Skin of body (tissue), 2 donors: ENCODE results near the gene TSSK6. TPM values are rescaled to one million over a fixed set of nuclear protein-coding genes. Genes with fewer than 3 reads are reported as not detected.
A peak's percentile ranks its signal among the peaks of the same experiment; 100 is the strongest.

Experiments used
- DNase-seq: peaks from one replicate; lab custom pipeline; 2025; lab: John Stamatoyannopoulos, UW
- total RNA-seq: library from RNA; depleted of rRNA; stranded (reverse); fragments of >200 nt; gene quantifications from one replicate; pipeline ENCODE4 v1.2.3, GENCODE V29; 2014

Gene TSSK6
- total RNA-seq, 1 donor from 2014 or later = 0.39 TPM

DNA sequence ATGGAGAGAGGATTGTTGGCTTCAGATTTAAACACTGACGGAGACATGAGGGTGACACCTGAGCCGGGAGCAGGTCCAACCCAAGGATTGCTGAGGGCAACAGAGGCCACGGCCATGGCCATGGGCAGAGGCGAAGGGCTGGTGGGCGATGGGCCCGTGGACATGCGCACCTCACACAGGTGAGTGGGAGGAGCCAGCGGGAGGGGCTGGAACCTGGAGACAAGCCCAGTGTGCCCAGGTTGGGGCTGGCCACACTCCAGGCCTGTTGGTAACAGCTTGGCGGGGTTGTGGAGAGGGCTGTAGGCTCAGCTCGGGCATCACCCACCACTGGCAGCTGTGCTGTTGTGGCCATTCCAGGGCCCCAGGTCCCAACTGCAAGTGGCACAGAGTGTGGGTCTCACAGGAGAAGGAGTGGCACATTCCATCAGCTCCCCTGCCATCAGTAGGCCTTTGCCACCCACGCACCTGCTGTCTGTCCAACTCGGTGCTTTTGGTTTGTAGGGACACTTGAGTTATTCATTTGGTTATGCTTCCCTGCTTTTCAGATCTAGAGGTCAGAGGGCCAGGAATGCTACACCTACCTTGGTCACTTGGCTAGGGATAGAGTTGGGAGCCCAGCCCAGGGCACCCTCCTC lies 49.8 kb downstream of the TSSK6 start:
- no peak for DNase-seq

DNA sequence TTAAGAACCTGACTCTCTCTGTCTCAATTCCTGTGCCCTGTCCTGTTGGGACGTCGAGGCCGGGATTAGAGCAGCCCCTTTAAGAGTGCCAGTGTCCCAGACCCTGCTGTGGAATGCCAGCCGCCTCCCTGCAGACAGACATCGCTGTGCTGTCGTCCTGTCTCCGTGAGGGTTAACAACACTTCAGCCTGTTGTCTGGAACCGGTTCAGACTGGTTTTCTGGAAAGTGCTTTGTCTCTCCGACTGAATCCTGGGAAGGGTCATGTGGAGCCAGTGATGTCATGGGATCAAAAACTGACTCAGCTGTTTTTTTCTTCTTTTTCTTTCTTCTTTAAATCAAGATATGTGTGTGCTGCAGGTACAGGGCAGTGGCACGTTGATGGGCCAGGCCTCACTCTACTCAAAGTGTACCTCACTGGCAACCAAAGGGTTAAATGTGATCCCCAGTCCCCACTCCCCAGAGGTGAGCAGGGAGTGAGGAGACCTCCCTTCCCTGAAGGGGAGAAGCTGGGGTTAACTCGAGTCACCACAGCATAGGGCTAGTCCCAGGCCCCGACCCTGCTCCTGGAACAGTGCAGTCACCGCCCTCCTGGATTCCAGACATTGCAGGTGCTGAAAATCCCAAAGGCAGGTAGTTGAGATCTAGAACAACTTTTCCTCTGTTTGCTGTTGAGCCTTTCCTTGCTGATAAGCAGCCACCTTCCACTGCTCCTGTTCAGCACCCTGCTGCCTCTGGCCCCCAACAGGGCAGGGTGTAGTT lies 50.8 kb downstream of the TSSK6 start:
- DNase-seq = peak; percentile 65

Other genes starting within 250 kb of the TSSK6 start
- 0.39 TPM for gene TM6SF2, start 242.2 kb downstream of the TSSK6 start, total RNA-seq
- 26.6 TPM for gene SUGP1, start 195.0 kb downstream of the TSSK6 start, total RNA-seq
- gene MAU2, start 194.7 kb downstream of the TSSK6 start, total RNA-seq = 39.3 TPM
- 24.3 TPM for gene GATAD2A, start 109.9 kb downstream of the TSSK6 start, total RNA-seq
- gene NDUFA13, start 677 bp upstream of the TSSK6 start, total RNA-seq = 102 TPM
- gene YJEFN3, start 13.4 kb upstream of the TSSK6 start, total RNA-seq = 0.69 TPM
- gene CILP2, start 22.7 kb upstream of the TSSK6 start, total RNA-seq = 0.49 TPM
- 5.0 TPM for gene PBX4, start 103.1 kb upstream of the TSSK6 start, total RNA-seq
- 4.9 TPM for gene LPAR2, start 112.7 kb upstream of the TSSK6 start, total RNA-seq
- 7.2 TPM for gene GMIP, start 128.1 kb upstream of the TSSK6 start, total RNA-seq
- gene ATP13A1, start 148.1 kb upstream of the TSSK6 start, total RNA-seq = 18.9 TPM
- gene ZNF101, start 153.3 kb upstream of the TSSK6 start, total RNA-seq = 5.7 TPM
- 13.8 TPM for gene ZNF14, start 217.6 kb upstream of the TSSK6 start, total RNA-seq